HG03097 (cell line): Measurements from ENCODE around the gene SLC8A2.

Source experiments
- ATAC-seq: cut with Tn5 transposase; IDR thresholded peaks from one replicate; pipeline ENCODE4 v1.9.1; 2021; ENCODE audit not compliant: unreplicated experiment, low FRiP score

The SLC8A2 gene

DNA sequence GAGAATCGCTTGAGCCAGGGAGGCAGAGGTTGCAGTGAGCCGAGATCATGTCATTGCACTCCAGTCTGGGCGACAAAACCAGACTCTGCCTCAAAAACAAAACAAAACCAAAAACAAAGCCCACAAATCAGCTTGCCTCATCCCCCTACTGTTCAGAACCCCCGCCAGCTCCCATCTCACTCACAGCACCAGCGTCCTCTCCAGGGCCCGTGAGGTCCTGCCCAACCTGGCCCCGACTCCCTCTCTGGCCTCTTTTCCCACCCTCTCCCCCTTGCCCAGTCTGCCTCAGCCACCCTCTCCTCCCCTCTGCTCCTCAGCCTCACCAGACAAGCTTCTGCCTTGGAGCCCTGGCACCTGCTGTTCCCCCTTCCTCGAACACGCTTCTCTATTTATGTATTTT, 3.8 kb downstream of the SLC8A2 start:
- no peak for ATAC-seq

DNA sequence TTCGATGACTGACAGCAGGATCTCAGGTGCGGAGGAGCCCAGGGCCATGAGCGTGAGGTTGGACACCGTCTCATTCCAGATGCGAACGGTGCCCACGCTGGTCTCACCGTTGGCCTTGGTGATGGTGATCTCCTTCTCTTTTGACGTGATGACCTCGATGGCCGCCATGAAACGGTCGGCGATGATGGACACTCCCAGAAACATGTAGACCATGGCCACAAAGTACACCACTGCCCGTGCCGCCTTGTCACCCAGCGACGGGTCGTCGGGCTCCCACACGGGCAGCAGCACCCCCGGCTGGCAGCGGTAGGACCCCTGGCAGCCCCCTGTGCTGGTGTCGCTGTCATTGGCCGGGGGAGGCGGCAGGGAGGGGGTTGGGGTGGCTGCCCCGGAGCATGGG, 5.7 kb downstream of the SLC8A2 start:
- no peak for ATAC-seq

DNA sequence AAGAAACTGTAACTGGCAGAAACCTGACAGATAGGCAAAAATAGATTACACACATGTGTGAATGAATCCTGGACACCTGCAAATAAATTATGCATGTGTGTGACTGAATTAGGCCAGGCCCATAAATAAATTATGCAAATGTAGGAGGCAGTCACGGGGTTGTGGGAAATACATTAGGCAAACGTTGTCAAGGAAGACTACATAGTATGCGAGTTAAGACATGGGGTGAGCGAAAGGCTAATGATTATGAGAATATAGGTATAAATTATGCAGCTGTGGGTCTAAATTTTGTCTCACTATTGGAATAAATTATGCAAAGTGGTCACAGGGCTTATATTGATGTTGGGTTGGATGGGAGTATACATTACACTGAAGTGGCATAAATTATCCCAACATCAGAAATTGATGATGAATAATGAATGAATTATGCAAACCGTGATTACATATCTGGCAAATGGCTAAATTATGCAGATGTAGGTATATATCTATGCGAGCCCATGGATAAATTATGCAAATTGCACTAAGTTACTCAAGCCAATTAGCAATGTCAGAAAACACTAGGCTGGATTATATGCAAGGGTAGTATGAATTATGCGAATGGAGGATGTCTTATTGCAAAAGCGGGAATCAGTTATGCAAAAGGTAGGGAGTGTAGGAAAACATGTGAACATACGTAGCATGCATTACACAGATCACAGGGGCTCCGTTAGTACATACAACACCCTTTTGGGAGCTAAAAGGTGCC, 6.8 kb downstream of the SLC8A2 start:
- no peak for ATAC-seq

DNA sequence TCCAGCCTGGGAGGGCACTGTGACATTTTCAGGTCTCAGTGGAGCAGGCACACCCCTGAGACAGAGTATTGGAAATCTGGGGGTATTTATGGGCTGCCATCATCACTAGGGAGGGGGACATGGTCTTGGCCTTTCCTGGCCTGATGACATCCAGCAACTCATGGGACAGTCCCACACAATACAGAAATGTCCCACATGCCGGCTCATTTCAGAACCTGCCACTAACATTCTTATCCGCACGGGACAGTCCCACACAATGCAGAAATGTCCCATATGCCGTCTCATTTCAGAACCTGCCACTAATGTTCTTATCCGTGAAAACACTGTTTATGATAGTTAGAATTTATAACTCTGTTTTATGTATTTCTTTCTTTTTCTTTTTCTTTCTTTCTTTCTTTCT, 9.8 kb downstream of the SLC8A2 start:
- no peak for ATAC-seq

DNA sequence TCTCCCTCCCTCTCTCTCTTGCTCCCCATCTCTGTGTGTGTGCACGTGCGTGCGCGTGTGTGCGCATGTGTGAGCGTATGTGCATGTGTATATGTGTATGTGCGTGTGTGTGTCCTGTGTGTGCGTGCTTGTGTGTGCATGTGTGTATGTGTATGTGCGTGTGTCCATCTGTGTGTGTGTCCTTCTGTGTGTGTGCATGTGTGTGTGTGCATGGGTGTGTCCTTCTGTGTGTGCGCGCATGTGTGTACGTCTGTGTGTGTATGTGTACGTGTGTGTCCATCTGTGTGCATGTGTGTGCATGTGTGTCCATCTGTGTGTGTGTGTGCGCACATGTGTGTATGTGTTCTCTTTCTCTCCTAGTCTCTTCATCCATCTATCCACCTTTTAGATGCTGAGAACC, 12.2 kb downstream of the SLC8A2 start:
- no peak for ATAC-seq

DNA sequence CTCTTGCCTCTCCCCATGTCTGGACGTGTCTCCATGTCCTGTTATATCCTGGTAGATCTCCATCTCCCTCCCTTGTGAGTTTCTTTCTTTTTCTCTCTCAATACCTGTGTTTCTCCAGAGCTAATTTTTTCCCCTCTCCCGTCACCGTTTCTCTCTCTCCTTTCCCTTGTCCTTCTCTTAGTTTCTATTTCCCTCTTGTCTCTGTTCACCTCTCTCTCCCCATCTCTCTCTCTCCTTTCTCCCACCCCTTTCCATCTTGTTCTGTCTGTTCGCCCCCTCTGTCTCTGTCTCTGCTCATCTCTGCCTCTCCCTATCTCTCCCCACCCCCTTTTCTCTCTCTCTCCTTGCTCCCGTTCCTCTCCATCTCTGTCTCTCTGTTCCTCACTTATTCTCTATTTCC, 13.0 kb downstream of the SLC8A2 start:
- no peak for ATAC-seq

DNA sequence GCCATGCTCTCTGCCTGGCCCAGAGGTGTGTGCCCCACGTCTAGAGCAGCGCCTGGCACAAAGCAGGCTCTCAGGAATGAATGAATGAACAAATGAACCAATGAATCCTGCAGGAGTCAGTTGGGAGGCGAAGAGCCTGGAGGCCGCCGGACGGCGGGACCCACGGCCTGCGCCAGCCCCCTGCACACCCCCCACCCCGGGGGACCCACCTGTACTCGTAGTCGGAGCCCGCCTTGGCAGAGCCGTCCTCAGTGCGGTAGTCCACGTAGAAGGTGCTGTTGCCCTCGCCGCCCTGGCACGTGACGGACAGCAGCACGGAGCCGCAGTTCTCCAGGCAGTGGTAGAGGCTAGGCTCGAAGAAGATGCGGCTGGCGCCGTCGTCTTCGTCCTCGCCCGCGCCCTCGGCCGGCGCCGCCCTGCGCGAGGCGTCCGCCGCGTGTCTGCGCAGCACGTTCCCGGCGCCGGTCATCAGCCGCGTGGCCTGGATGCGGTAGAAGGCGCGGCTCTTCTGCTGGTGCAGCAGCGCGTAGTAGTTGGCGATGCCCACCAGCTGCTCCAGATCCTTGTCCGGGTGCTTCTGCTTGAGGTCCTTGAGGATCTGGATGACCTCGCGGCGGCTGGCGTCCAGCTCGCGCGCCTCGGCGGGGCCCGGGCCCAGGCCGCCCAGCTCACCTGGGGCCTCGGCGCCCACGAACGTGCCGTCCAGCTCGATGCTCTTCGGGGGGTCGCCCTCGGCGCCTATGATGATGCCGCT, 14.8 kb downstream of the SLC8A2 start:
- ATAC-seq: no peak

DNA sequence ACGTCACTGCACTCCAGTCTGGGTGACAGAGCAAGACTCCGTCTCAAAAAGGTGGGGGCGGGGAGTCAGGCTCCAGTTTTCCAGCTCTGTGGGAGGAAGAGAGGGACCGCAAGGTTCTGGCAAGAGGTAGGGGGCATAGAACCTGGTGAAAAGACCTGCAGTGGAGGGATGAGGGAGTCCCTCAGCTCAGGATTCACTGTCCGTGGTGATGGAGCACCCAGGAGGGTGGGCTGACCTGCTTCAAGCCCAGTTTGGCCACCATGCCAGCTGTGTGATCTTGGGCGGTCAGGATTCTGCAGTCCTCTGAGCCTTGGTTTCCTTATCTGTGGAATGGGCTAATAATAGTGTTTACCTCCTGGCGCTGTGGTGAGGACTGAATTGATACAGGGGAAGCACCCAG, 21.2 kb downstream of the SLC8A2 start:
- no peak for ATAC-seq

DNA sequence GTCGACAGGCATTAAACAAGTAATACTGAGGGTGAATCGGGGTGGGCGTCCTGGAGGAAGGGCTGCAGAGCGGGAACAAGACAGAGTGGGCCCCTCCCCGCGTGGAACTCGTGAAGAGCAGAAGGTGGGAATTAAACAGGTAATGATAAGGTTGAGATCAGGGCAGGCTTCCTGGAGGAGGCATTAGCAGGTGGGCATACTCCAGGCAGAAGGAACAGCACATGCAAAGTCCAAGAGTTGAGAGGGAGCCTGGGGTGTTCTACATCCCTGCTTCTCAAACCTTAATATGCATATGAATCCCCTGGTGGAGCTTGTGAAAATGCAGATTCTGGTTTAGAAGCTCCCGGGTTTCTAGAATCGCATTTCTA, 23.3 kb downstream of the SLC8A2 start:
- ATAC-seq: no peak

DNA sequence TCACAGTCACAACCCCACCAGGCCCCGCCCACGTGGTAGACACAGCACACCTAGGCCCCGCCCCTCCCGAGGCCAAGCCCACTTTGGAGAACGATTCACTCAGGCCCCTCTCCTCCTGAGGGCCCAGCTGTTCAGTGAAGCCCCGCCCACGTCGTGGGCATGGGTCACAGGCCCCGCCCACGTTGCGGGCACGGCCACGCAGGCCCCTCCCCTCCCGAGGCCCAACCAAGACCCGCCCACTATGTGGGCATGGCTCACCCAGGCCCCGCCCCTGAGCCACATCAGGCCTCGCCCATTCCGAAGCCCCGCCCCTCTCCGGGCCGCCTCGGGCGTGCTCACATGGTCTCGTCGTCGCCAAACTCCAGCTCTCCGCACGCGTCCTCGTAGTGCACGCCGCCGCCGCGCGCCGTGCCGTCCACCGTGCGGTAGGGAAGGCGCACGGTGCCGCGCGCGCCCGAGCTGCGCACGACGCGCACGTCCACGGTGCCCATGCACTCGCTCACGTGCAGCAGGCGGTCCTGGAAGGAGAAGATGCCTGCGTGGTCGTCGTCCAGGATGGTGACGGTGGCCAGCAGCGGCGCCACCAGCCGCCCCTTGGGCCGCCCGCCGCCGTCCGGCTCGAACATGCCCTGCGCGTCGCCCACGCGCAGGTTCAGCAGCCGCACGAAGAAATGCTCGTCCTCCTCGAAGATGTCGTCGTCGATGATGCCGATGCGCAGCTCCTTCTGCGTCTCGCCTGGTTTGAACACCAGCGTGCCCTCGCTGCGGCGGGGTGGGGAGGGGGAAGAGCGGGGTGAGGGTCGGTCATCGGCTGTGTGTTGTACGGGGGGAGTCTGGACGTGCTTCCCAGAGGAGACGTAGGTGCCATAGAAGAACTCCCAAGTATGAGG, 24.0 kb downstream of the SLC8A2 start:
- no peak for ATAC-seq

DNA sequence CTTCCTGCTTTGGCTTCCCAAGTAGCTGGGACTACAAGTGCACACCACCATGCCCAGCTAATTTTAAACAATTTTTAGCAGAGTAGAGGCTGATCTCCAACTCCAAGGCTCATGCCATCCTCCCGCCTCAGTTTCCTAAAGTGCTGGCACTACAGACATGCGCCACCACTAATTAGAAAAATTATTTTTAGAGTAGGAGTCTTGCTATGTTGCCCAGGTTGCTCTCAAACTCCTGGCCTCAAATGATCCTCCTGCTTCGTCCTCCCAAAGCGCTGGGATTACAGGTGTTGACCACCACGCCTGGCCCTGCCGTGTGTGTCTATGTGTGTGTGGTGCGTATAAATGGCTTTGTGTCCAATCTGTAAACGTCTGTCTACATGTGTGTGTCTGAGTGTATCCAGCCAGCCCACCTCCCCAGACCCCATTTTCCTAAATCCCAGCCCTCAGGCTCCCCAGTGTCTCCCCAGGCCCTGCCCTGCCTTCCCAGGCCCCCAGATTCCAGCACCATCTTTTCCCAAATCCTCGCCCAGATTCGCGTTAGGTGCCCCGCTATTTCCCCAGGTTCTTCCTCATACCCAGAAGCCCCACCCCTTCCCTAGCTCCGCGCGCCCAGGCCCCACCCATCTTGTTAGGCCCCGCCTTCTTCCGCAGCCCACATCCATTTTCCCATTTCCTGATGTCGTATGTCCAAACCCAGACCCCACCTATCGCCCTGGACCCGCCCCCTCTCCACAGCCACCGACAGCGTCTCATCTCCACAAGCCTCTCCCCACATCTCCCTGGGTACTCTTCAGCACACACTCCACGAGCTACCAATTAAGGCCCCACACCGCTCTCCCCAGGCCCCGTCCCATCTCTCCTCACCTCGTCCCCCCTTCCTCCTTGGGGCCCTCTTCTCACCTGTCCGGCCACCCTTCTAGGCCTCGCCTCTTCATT, 24.9 kb downstream of the SLC8A2 start:
- no peak for ATAC-seq

DNA sequence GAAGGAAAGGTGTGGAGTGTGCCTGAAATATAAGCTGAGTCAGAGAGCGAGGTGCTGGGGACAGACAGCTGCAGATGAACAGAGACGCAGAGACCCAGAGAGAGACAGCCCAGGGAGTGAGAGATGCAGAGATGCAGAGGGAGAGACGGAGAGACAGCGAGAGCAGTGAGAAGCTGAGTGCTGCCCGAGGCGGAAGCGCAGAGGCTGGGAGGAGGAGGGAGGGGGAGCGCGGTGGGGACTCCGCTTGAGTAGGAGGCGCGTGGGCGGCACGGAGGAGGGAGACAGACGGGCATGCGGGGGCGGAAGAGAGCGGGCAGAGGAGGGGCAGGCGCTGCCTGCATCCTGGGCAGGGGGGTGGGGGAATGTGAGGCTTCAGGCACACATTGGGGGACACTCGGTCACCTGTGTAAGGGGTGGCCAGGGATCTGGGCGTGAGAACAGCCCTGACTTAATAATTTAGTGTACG, 25.7 kb downstream of the SLC8A2 start:
- no peak for ATAC-seq

DNA sequence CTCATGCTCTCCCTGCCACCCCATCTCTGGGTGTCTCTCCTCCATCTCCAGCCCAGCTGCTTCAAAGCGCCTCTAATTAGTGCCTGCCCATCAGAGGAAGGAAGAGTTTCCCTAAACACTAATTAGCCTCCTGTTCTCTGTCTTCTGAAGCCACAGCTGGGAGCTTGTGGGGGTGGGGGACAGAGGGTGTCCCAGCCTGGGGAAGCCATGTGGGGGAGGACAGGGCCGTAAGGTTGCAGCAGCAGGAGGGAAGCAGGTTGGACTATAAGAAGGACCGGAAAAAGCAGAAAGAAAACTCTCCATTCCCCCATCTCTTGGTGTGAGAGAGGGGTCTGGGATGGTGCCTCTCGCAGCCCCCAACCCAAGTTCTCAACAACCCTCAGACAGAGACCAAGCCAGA, 26.2 kb downstream of the SLC8A2 start:
- ATAC-seq: no peak

DNA sequence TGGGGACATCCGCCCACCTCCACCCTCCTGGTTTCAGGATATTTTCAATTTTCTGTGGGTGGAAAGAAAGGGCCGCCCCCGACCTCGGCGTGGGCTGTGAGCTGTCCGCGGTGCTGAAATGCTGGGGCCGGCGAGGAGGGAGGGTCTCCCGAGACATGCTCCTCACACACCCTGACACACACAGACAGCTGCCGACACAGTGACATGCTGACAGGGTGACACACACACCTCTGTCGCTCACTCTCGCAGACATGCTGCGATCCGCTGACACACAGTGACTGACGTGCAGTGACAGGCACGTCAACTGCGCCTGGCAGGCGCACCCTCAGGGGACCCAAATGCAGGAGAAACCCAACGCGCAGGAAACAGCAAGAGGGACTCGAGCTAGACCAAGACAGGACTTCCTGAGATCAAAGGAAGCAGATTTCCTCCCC, 27.3 kb downstream of the SLC8A2 start:
- no peak for ATAC-seq

DNA sequence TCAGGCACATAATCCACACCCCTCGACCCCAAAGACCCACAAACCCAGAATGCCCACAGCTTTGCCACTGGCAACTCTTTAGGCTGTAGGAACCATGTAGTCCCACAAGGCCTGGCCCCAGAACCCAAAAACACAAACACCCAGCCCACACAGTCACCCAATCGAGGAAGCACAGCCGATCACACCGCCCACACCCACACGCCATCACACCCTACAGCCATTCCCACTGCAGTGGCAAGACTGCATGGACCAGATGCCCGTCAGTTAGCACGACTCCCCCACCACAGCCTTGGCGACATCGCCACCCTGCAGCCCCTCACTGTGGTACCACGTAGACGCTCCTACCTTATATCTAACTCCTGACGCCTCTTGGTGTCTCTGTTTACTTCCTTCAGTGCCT, 28.4 kb downstream of the SLC8A2 start:
- ATAC-seq: no peak

DNA sequence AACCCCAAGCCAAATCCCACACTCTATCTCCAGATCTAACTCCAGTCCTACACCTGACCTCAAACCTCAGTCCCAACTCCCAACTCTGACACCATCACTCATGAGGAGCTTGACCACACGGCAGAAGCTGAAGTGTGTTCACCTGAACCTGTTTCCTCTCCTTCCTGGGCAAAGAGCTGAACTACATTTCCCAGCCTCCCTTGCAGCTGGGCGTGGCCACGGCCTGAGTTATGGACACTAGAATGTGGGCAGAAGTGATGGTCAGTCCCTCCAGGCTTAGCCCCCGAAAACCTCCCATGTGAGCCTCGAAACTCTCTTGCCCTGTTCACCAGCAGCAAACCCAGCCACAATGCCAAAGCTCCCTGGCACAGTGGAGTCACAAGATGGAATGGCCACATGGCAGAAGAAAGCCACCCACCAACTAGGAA, 32.9 kb downstream of the SLC8A2 start:
- no peak for ATAC-seq

DNA sequence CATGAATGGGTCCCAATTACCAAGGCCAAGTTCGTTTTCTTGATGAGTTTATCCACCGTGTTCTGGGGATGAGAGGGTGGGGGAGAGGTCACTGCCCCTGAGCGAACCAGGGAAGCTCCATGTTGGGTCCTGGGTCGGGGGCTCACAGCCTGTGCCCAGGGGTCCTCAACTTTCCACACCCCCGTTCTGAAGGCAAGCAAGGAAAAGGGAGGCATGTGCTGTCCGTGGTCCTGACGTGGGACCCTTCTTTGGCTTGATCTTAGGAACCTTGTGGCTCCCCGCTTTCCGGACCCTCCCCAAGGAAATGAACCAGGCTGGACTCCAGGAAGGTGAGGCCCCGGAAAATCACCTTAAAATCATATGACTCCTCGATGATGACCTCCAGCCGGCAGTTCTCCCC, 34.2 kb downstream of the SLC8A2 start:
- no peak for ATAC-seq

DNA sequence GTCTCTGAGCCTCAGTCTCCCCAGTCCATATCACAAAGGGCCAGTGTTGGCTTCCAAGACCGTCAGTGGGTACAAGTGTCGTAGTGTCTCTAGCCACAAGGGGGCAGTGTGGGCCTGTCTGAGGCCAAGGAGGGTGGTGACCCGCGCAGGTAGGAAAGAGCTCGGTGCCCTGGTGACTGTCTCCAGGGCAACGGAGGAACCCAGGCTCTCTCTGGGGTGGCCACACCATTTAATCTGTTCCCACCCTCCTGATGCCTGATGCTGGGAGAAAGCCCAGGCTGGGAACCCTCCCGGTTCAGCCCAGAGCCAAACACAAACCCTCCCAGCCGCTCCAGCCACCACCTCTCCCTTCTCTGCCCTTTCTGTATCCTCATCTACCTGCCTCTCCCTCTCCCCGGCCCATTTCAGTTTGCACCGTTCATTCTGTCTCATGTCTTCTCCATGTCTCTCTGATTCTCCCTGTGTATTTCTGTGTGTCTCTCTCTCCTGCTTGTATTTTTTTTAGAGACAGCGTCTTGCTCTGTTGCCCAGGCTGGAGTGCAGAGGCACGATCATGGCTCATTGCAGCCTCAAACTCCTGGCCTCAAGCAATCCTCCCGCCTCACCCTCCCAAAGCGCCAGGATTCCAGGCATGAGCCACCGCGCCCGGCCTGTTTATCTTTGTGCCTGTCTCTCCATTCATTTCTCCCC, 34.8 kb downstream of the SLC8A2 start:
- no peak for ATAC-seq

DNA sequence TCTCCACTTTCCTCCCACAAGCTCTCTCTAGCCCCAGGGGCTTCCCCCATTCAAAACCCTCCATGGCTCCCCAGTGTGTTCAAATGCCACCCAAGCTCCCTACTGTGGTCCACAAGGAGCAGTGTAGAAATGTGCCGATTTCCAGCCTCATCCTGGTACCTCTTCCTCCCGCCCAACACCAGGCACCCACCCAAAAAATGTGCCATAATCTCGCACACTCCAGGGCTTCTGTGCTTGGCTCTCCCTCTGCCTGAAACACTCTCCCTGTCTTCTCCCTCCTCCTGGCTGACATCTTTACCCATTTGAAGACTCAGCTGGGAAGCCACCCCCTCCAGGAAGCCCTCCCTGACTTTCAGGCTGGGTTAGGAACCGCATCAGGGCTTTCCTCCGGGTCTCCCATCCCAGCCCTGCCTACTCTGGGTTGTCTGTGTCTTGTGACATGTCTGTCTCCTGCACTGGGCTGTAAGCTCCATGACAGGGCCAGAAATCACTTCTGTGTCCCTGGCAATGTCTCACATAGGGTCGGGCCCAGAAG, 35.7 kb downstream of the SLC8A2 start:
- no peak for ATAC-seq
